Brain pericyte (primary cell): ENCODE results near the gene UVSSA.
"Not testable (repeated sequence)": the region's sequence is repeated elsewhere in the genome, so short reads cannot be mapped to it uniquely, and the experiment has no call there.

Experiments used
- DNase-seq: peaks from one replicate; pipeline ENCODE4 v3.0.0-alpha.2; 2012; ENCODE audit warnings: low read depth, low spot score

Gene UVSSA

DNA sequence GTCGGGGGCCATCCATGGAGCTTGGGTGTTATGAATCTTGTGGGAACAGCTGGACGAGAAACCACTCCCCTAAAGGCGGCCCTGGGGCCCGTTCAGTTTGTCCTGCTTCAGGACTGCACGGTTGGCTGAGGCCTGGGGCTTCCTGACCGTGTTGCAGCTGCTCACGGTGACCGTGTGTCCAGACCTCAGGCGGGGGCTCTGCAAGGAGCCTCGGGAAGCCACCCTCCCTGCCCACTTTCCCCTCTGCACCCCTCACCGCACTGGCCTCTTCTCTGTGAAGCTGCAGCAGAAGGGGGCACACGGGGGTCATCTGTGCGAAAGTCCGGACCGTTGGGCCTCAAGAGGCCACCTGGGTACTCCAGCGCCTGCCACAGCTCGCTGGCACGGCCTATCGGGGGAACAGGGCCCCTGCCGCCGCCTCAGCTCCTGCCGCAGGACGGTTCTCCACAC lies 29.4 kb downstream of the UVSSA start:
- no peak for DNase-seq

DNA sequence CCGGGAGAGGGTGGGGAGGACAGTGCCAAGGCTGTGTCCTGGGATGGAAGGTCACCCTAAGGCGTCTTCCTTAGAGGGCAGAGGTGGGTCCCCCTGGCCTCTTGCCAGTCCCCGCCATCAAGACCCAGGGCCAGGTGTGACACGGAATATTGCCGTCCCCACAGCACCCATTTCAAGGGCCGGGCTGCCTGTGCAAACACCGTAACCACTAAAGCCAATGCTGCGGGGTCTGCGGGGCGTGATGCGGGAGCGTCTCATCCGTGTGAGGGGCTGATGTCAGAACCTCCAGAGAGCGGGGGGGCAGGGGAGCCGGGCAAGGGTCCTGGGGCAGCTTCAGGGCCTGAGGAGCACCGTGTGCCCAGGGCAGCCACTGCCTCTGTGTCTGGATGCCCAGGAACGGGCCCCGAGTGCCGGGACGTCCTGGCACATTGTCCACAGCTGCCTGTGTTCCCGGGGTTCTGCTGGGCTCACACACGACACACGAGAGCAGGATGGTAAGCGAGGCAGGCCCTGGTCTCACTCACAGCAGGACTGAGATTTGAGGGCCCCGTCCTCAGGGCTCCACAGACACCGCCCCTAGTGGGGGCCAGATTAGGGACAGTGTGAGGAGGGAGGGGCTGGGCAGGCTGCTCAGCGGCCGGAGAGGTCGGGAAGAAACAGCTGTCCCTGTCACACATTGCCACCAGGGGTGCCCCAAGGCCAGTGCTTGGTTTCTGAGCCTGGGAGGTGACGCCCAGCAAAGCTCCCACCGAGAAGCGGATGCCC lies 30.0 kb downstream of the UVSSA start:
- DNase-seq, result no peak

GRCh38 chr4:1377606-1378261 lies 30.7 kb downstream of the UVSSA start:
- no peak for DNase-seq

GRCh38 chr4:1378559-1379231 lies 31.7 kb downstream of the UVSSA start:
- no peak for DNase-seq

GRCh38 chr4:1379351-1379781 lies 32.4 kb downstream of the UVSSA start:
- no peak for DNase-seq

- no peak for DNase-seq
Observed at GRCh38 chr4:1379801-1380331, 32.9 kb downstream of the UVSSA start.

DNA sequence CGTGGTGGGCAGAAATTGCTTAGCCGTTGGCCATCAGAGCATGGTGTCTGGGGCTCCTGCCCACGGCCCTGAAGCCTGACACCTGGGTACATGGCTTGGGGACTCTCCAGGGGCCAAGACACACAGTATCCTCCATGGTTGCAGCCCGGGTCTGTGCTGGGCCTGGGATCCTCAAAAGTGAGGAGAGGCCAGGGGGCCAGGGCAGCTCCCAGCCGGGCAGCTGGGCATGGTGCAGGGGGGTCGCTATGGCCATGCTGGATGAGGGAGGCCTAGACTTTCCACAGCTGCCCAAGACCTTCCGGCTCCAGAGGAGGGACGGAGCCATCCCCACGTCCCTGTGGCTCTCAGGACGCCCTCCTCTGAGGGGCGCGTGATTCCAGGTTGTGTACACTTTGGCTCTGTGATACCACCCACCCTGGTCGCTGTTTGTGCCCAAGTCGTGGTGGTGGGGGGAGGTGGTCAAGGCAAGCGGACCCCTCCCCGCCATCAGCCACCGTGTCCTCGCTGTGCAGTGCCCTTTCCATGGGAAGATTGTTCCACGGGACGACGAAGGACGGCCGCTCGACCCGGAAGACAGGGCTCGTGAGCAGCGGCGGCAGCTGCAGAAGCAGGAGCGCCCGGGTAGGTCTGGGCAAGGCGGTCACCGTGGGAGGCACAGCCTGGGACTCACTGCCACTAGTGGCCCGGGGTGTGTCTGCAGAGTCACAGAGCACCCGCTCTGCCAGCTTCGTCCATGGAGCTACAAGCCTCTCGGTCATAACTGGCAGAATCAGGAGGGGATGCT lies 33.6 kb downstream of the UVSSA start:
- DNase-seq, result no peak

- DNase-seq, result no peak
Observed at GRCh38 chr4:1381181-1381621, 34.2 kb downstream of the UVSSA start.

DNA sequence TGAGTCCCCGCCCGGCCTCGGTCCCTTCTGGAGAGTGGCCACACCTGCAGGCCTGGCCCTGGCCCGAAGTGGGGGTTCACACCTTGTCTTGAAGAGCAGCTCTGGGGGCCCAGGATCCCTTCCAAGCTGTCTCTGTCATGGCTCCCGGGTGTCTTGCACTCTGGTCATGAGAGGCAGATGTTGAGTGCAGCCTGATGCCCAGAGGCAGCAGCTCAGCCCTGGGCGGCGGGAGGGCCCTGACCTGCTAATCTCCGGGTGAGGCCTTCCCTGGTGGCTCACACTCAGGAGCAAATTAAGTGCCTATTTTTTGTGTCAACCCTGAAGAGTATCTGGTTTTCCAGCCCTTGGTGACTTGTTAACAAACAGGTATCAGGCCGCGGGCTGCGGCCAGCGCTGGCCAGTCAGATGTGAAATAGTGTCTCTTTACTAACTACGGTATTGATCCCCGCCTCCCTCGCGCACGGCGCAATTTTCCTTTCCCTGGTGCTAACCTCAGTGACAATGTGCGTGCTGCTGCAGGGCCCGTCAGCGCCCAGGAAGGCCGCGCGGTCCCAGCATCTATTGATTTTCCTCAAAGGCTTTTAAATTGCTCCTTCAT lies 35.0 kb downstream of the UVSSA start:
- no peak for DNase-seq

GRCh38 chr4:1382776-1383727 lies 36.0 kb downstream of the UVSSA start:
- DNase-seq, result no peak

- DNase-seq, result no peak
Observed at GRCh38 chr4:1383728-1384591, 37.0 kb downstream of the UVSSA start.

GRCh38 chr4:1384675-1385372 lies 37.8 kb downstream of the UVSSA start:
- no peak for DNase-seq

GRCh38 chr4:1385373-1386340 lies 38.6 kb downstream of the UVSSA start:
- DNase-seq, result no peak

- DNase-seq, result not testable (repeated sequence)
Observed at GRCh38 chr4:1393363-1393762, 46.4 kb downstream of the UVSSA start.

DNA sequence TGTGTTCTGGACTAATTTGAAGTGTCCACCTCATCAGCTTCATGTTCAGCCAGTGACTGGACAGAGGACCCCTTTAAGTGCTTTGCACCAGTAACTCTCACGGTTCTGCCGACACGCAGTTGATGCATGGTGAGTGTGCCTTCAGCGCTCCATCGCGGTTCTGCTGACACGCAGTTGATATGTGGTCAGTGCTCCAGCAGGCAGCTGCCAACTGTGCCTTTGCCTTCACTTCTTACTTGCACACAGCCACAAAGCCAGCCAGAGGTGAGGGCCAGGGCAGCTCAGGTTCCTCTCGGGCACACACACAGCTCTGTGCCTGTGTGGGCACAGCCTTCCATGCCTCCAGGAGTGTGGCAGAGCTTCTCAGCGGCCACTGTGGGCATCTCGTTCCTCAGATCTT lies 46.9 kb downstream of the UVSSA start:
- DNase-seq, result no peak

DNA sequence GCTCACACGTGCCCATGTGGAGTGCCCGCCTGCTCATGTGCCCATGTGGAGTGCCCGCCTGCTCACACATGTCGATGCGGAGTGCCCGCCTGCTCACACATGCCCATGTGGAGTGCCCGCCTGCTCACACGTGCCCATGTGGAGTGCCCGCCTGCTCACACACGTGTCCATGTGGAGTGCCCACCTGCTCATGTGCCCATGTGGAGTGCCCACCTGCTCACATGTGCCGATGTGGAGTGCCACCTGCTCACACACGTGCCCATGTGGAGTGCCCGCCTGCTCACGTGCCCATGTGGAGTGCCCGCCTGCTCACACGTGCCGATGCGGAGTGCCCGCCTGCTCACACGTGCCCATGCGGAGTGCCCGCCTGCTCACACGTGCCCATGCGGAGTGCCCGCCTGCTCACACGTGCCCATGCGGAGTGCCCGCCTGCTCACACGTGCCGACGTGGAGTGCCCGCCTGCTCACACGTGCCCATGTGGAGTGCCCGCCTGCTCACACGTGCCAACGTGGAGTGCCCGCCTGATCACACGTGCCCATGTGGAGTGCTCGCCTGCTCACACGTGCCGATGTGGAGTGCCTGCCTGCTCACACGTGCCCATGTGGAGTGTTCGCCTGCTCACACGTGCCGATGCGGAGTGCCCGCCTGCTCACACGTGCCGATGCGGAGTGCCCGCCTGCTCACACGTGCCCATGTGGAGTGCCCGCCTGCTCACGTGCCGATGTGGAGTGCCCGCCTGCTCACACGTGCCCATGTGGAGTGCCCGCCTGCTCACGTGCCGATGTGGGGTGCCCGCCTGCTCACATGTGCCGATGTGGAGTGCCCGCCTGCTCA lies 47.8 kb downstream of the UVSSA start:
- DNase-seq, result not testable (repeated sequence)
